SK-N-SH treated with all-trans-retinoic acid at 6 μM for 48 hours (cell line): ENCODE measurements around the gene SAP30L.

Experiments
- ARNTL ChIP-seq: fragments of 450-650 bp; formaldehyde crosslinking; IDR thresholded peaks from 2 replicates; pipeline ENCODE4 v1.5.0; 2020; ENCODE audit warnings: low read depth, mild to moderate bottlenecking, moderate library complexity, borderline replicate concordance
- ESRRG ChIP-seq: fragments of 250-450 bp; sonication (Bioruptor Pico); IDR thresholded peaks from 2 replicates; pipeline ENCODE4 v1.6.1; 2021; ENCODE audit warnings: mild to moderate bottlenecking
- GLIS3 ChIP-seq: fragments of 250-450 bp; sonication (Bioruptor Pico); IDR thresholded peaks from 2 replicates; pipeline ENCODE4 v1.5.0; 2020; ENCODE audit warnings: mild to moderate bottlenecking, moderate library complexity
- SNAI2 ChIP-seq: fragments of 250-450 bp; sonication (Bioruptor Pico); IDR thresholded peaks from 2 replicates; pipeline ENCODE4 v1.5.0; 2020; ENCODE audit warnings: mild to moderate bottlenecking, moderate library complexity
- TCF4 ChIP-seq: fragments of 250-450 bp; sonication (Bioruptor Pico); IDR thresholded peaks from 2 replicates; pipeline ENCODE4 v1.8.0; 2021; ENCODE audit warnings: mild to moderate bottlenecking, moderate library complexity, borderline replicate concordance
- ZFP30 ChIP-seq: fragments of 450-650 bp; formaldehyde crosslinking; IDR thresholded peaks from 2 replicates; pipeline ENCODE4 v1.5.0; 2022; ENCODE audit warnings: mild to moderate bottlenecking, moderate library complexity
- ZNF70 ChIP-seq: fragments of 450-650 bp; formaldehyde crosslinking; IDR thresholded peaks from 2 replicates; pipeline ENCODE4 v1.5.0; 2020; ENCODE audit warnings: mild to moderate bottlenecking, moderate library complexity

GRCh38 chr5:154478752-154479159, 33.0 kb downstream of the SAP30L start:
- TF ChIP-seq ESRRG (CRISPR knock-in tag) (no peak), ZNF70 (CRISPR knock-in tag) (no peak), ZFP30 (CRISPR knock-in tag) (no peak), SNAI2 (CRISPR knock-in tag) (no peak), ARNTL (no peak), TCF4 (CRISPR knock-in tag) (no peak), GLIS3 (CRISPR knock-in tag) (no peak)
